Activated T-helper 1 cell treated with anti-CD3 and anti-CD28 coated beads, Interleukin-12 subunit alpha, Interleukin-12 subunit beta, Interleukin-2, Interleukin-4 antibody, amounts not matched to agents 30 ng/mL and 10 ng/mL and 1 ng/mL, durations not matched to agents 14 hours and 24 hours and 36 hours (primary cell): ENCODE data around the gene UBA1. TPM values are rescaled to one million over a fixed set of nuclear protein-coding genes. Genes with fewer than 3 reads are reported as not detected.
"Not testable (repeated sequence)": the region's sequence is repeated elsewhere in the genome, so short reads cannot be mapped to it uniquely, and the experiment has no call there.

ENCODE experiments used
- DNase-seq: peaks from one replicate; pipeline ENCODE4 v3.0.0; 2021; ENCODE audit warnings: low spot score
- H3K27ac Mint-ChIP-seq: one replicate; pipeline ENCODE4 v1.8.0; 2021; ENCODE audit warnings: mild to moderate bottlenecking, mixed read lengths
- H3K27me3 Mint-ChIP-seq: one replicate; pipeline ENCODE4 v1.8.0; 2022; ENCODE audit warnings: mild to moderate bottlenecking, moderate library complexity, mixed read lengths; ENCODE audit not compliant: insufficient read depth
- H3K36me3 Mint-ChIP-seq: one replicate; pipeline ENCODE4 v1.8.0; 2021; ENCODE audit warnings: low read depth, mixed read lengths
- H3K4me1 Mint-ChIP-seq: one replicate; pipeline ENCODE4 v1.8.0; 2021; ENCODE audit warnings: low read depth, mixed read lengths
- H3K4me3 Mint-ChIP-seq: one replicate; pipeline ENCODE4 v1.8.0; 2021; ENCODE audit warnings: mild to moderate bottlenecking, moderate library complexity, mixed read lengths
- H3K9me3 Mint-ChIP-seq: one replicate; pipeline ENCODE4 v1.8.0; 2021; ENCODE audit warnings: mixed read lengths
- intact Hi-C: fragments of 100-400 bp; cut with micrococcal nuclease; formaldehyde crosslinking; loops from one replicate; pipeline ENCODE4 v1.15.1; 2024
- total RNA-seq: library from RNA; stranded (reverse); gene quantifications from 2 replicates; pipeline ENCODE4 v1.2.3, GENCODE V29; 2022

UBA1 gene
- total RNA-seq, 1 donor from 2014 or later, result 221 TPM

DNA sequence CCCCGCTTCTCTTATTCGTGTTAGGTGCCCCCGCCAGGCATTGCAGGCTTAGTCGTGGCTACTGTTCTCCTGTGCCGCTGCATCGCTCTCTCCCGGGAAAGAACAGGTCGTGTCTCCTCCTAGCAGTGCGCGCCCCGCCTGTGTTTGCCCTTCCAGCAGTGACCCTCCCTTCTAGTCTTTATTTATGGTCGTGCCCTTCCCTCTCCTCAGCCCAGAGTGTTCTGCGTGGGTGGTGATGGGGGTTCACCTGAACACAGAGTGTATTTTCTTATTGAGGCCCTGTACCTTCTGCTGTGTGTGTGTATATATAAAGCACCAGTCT is 54.3 kb downstream of the UBA1 start:
- Mint-ChIP-seq H3K9me3 (no peaks in the 10 kb centered on the region), H3K4me1 (peaks cover 5% of the 10 kb centered on the region), H3K36me3 (peaks cover 17% of the 10 kb centered on the region), H3K27me3 (no peaks in the 10 kb centered on the region), H3K4me3 (no peak overlapping the region), H3K27ac (peak overlapping the region; percentile 75)
- no peak for DNase-seq
- intact Hi-C loops, result no loop called here

DNA sequence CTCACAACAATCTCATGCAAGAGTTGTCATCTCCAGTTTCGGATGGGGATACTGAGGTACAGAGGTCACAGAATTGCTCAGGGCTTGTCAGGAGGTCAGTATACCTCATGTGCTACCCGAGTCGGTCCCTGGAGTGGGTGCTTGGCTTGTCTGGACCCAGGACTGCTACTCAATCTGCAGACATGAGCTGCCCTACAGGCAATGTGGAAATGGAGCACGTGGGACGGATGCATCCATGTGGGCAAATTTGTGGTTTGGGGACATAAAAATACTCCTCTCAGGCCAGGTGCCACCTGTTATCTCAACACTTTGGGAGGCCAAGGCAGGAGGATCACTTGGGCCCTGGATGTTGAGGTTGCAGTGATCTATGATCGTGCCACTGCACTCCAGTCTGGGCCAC is 54.9 kb downstream of the UBA1 start:
- Mint-ChIP-seq H3K4me3 (no peak overlapping the region), H3K4me1 (peaks cover 5% of the 10 kb centered on the region), H3K36me3 (peaks cover 17% of the 10 kb centered on the region), H3K27ac (no peak overlapping the region), H3K27me3 (no peaks in the 10 kb centered on the region), H3K9me3 (no peaks in the 10 kb centered on the region)
- intact Hi-C loops, result no loop called here
- no peak for DNase-seq

GRCh38 chrX:47250017-47250347 is 56.4 kb downstream of the UBA1 start:
- intact Hi-C loops, result no loop called here
- Mint-ChIP-seq H3K9me3 (no peaks in the 10 kb centered on the region), H3K27me3 (no peaks in the 10 kb centered on the region), H3K36me3 (peaks cover 17% of the 10 kb centered on the region), H3K27ac (peak overlapping the region; percentile 40), H3K4me3 (no peak overlapping the region), H3K4me1 (peaks cover 5% of the 10 kb centered on the region)
- no peak for DNase-seq

DNA sequence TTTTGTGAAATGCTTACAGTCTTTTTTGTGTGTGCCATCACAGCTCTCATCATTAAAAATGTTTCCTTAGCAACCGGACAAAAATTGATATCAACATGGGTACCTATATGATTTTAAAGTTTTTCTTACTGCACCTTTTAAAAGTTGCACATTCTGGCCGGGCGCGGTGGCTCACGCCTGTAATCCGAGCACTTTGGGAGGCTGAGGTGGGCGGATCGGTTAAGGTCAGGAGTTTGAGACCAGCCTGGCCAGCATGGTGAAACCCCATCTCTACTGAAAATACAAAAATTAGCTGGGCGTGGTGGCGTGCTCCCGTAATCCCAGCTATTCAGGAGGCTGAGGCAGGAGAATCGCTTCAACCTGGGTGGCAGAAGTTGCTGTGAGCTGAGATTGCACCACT is 64.0 kb downstream of the UBA1 start:
- H3K9me3 Mint-ChIP-seq, H3K4me1 Mint-ChIP-seq, H3K27me3 Mint-ChIP-seq, DNase-seq, intact Hi-C loops, H3K36me3 Mint-ChIP-seq, H3K4me3 Mint-ChIP-seq, H3K27ac Mint-ChIP-seq: not testable (repeated sequence)

Other genes starting within 250 kb of the UBA1 start
- gene RGN, start 115.4 kb upstream of the UBA1 start, total RNA-seq, result not detected in 2 replicates
- gene NDUFB11, start 49.1 kb upstream of the UBA1 start, total RNA-seq, result 84.5 and 88.7 TPM in 2 replicates
- 62.0 and 64.1 TPM in 2 replicates for gene RBM10, start 48.6 kb upstream of the UBA1 start, total RNA-seq
- gene CDK16, start 24.9 kb downstream of the UBA1 start, total RNA-seq, result 56.4 and 63.8 TPM in 2 replicates
- 24.6 and 26.6 TPM in 2 replicates for gene USP11, start 39.2 kb downstream of the UBA1 start, total RNA-seq
- 0.34 and 0.49 TPM in 2 replicates for gene ZNF157, start 176.7 kb downstream of the UBA1 start, total RNA-seq